Measurements from ENCODE around the gene STK39. TPM values are rescaled to one million over a fixed set of nuclear protein-coding genes. Genes with fewer than 3 reads are reported as not detected.

Gene STK39
- total and polyA plus RNA-seq, 4 donors: 8.5 to 18.7 (median 11.2) TPM

GRCh38 chr2:168239281-168239680 lies 8.1 kb downstream of the STK39 start:
- H3K27ac ChIP-seq (ENCODE audit: low read depth in 1 of 2, low read length in 1 of 2): no peak overlapping the region
- peaks cover 0 to 24% (median 12%) of the 10 kb centered on the region in 5 donors for H3K4me1 ChIP-seq (ENCODE audit: control insufficient read depth in 5 of 5, insufficient read depth in 5 of 5, low read length in 5 of 5)
- H3K9ac ChIP-seq (ENCODE audit: insufficient read depth in 1 of 2, low read length in 2 of 2): no peak overlapping the region
- H3K4me3 ChIP-seq: no peak overlapping the region
- WGBS, 2 donors: 72 to 77% methylated on average over 5 of the region's 5 CpGs
- no peak for ATAC-seq (ENCODE audit: insufficient read depth, low FRiP score)
- H3K36me3 ChIP-seq (ENCODE audit: control insufficient read depth in 4 of 4, insufficient read depth in 4 of 4, low read length in 4 of 4): no peaks in the 10 kb centered on the region
- no peak for DNase-seq
- TF ChIP-seq CTCF (IDR thresholded peaks at IDR 0.05; ENCODE audit: control extremely low read depth, extremely low read depth): no peak
- H3K9me3 ChIP-seq (ENCODE audit: control insufficient read depth in 4 of 4, insufficient read depth in 3 of 4, low read length in 3 of 4): no peaks in the 10 kb centered on the region
- no peaks in the 10 kb centered on the region for H3K27me3 ChIP-seq (ENCODE audit: control insufficient read depth in 3 of 3, insufficient read depth in 3 of 3, low read length in 2 of 3)

DNA sequence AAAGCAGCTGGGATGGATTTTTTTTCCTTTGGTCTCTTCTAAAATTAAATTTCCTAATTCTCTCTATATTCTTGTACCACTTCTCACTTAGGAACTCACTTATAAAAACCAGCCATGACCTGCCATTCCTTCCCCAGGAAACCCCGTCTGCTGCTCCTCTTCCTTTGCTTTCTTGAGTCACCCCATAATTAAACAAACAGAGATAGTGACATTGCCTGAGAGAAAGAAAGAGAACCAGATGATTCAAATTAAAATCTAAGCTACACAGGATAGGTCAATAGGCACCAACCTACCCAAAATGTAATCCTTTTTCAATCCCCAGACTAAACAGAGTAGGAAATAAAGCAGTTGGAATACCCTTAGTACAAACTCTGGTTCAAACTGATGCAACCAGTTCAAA lies 9.7 kb downstream of the STK39 start:
- 27 to 71% methylated on average over 1 of the region's 1 CpG for WGBS, 2 donors
- TF ChIP-seq CTCF (IDR thresholded peaks at IDR 0.05; ENCODE audit: control extremely low read depth, extremely low read depth): no peak
- Histone ChIP-seq H3K27ac (ENCODE audit: low read depth in 1 of 2, low read length in 1 of 2) (no peak overlapping the region), H3K9ac (ENCODE audit: insufficient read depth in 1 of 2, low read length in 2 of 2) (no peak overlapping the region), H3K36me3 (ENCODE audit: control insufficient read depth in 4 of 4, insufficient read depth in 4 of 4, low read length in 4 of 4) (no peaks in the 10 kb centered on the region), H3K27me3 (ENCODE audit: control insufficient read depth in 3 of 3, insufficient read depth in 3 of 3, low read length in 2 of 3) (no peaks in the 10 kb centered on the region), H3K4me1 (ENCODE audit: control insufficient read depth in 5 of 5, insufficient read depth in 5 of 5, low read length in 5 of 5) (peaks cover 0 to 18% (median 10%) of the 10 kb centered on the region in 5 donors), H3K9me3 (ENCODE audit: control insufficient read depth in 4 of 4, insufficient read depth in 3 of 4, low read length in 3 of 4) (no peaks in the 10 kb centered on the region), H3K4me3 (no peak overlapping the region)
- ATAC-seq (ENCODE audit: insufficient read depth, low FRiP score): no peak
- no peak for DNase-seq

- Histone ChIP-seq H3K9ac (ENCODE audit: insufficient read depth in 1 of 2, low read length in 2 of 2) (no peak overlapping the region), H3K27ac (ENCODE audit: low read depth in 1 of 2, low read length in 1 of 2) (no peak overlapping the region), H3K27me3 (ENCODE audit: control insufficient read depth in 3 of 3, insufficient read depth in 3 of 3, low read length in 2 of 3) (no peaks in the 10 kb centered on the region), H3K9me3 (ENCODE audit: control insufficient read depth in 4 of 4, insufficient read depth in 3 of 4, low read length in 3 of 4) (peaks cover 0 to 4% (median 0%) of the 10 kb centered on the region in 4 donors), H3K4me3 (no peak overlapping the region), H3K4me1 (ENCODE audit: control insufficient read depth in 5 of 5, insufficient read depth in 5 of 5, low read length in 5 of 5) (peaks cover 0 to 5% (median 0%) of the 10 kb centered on the region in 5 donors), H3K36me3 (ENCODE audit: control insufficient read depth in 4 of 4, insufficient read depth in 4 of 4, low read length in 4 of 4) (peaks cover 0 to 2% (median 0%) of the 10 kb centered on the region in 4 donors)
- no peak for ATAC-seq (ENCODE audit: insufficient read depth, low FRiP score)
- 66 to 83% methylated on average over 2 of the region's 2 CpGs for WGBS, 2 donors
- DNase-seq: no peak
- no peak for TF ChIP-seq CTCF (IDR thresholded peaks at IDR 0.05; ENCODE audit: control extremely low read depth, extremely low read depth)
These were observed 12.8 kb downstream of the STK39 start for GRCh38 chr2:168234407-168235085.
